H1 (cell line): ENCODE results near the gene LYPD6. TPM values are rescaled to one million over a fixed set of nuclear protein-coding genes. Genes with fewer than 3 reads are reported as not detected.

Source experiments
- CREB1 ChIP-seq: IDR thresholded peaks from 2 replicates; pipeline ENCODE4 v1.6.1; 2012; ENCODE audit warnings: inconsistent platforms
- SAP30 ChIP-seq: fragments of 300-600 bp; sonication (generic); IDR thresholded peaks from 2 replicates; pipeline ENCODE4 v1.7.1; 2012; ENCODE audit warnings: low read length, moderate library complexity, mild to moderate bottlenecking, inconsistent platforms; ENCODE audit not compliant: insufficient read depth, insufficient replicate concordance
- polyA plus RNA-seq, 7 experiments: library from polyadenylated mRNA; depleted of rRNA in 3 of 7; stranded (reverse) in 5 of 7; unstranded in 2 of 7; fragments of >200 nt in 5 of 7; fragments of 200-250 nt in 2 of 7; gene quantifications; 1 replicate in 5 of 7; 2 replicates in 1 of 7; 4 replicates in 1 of 7; pipeline versions ENCODE4 v1.2.1 to v1.2.3, GENCODE V29; 2011 to 2013; ENCODE audit warnings: missing spikeins in 2 of 7, mixed read lengths in 2 of 7
- total RNA-seq: library from RNA; stranded (reverse); fragmentation: NEBNext Ultra II Directional; extraction: Animal tissue kit (Norgen Biotek cat#: 25700); gene quantifications from 2 replicates; pipeline ENCODE4 v1.2.1, GENCODE V29; 2021
- TF ChIP-seq, protein P1 (sequence below): fragments of 300-600 bp; sonication (generic); IDR thresholded peaks from 2 replicates; pipeline ENCODE4 v1.7.1; 2012; ENCODE audit warnings: low read length, moderate library complexity, mild to moderate bottlenecking, inconsistent platforms; ENCODE audit not compliant: insufficient replicate concordance

Gene LYPD6
- total and polyA plus RNA-seq, 2 of the 8 experiments (the other 6 are each of a cell fraction or from before 2014, with no cell fraction given) = 5.6 to 8.9 TPM

DNA sequence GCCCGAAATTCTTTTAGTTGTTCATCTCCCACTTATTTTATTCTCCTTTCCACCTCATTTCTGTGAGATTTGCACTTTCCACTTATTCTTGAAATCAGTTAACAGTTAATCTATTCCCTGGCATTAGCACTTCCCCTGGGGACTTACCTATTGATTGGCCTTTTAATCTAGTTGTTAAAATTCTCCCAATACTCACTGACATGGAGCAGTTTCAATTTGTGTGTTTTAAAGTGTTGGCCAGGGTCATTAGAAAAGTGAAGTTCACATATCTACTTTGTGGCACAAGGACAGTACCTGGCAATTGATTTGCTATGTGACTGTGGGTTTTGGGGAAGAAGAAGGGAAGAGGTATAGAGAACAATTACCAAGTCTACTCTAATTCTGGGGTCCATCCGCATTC lies 83.1 kb downstream of the LYPD6 start (continued):
- TF ChIP-seq, protein P1, sequence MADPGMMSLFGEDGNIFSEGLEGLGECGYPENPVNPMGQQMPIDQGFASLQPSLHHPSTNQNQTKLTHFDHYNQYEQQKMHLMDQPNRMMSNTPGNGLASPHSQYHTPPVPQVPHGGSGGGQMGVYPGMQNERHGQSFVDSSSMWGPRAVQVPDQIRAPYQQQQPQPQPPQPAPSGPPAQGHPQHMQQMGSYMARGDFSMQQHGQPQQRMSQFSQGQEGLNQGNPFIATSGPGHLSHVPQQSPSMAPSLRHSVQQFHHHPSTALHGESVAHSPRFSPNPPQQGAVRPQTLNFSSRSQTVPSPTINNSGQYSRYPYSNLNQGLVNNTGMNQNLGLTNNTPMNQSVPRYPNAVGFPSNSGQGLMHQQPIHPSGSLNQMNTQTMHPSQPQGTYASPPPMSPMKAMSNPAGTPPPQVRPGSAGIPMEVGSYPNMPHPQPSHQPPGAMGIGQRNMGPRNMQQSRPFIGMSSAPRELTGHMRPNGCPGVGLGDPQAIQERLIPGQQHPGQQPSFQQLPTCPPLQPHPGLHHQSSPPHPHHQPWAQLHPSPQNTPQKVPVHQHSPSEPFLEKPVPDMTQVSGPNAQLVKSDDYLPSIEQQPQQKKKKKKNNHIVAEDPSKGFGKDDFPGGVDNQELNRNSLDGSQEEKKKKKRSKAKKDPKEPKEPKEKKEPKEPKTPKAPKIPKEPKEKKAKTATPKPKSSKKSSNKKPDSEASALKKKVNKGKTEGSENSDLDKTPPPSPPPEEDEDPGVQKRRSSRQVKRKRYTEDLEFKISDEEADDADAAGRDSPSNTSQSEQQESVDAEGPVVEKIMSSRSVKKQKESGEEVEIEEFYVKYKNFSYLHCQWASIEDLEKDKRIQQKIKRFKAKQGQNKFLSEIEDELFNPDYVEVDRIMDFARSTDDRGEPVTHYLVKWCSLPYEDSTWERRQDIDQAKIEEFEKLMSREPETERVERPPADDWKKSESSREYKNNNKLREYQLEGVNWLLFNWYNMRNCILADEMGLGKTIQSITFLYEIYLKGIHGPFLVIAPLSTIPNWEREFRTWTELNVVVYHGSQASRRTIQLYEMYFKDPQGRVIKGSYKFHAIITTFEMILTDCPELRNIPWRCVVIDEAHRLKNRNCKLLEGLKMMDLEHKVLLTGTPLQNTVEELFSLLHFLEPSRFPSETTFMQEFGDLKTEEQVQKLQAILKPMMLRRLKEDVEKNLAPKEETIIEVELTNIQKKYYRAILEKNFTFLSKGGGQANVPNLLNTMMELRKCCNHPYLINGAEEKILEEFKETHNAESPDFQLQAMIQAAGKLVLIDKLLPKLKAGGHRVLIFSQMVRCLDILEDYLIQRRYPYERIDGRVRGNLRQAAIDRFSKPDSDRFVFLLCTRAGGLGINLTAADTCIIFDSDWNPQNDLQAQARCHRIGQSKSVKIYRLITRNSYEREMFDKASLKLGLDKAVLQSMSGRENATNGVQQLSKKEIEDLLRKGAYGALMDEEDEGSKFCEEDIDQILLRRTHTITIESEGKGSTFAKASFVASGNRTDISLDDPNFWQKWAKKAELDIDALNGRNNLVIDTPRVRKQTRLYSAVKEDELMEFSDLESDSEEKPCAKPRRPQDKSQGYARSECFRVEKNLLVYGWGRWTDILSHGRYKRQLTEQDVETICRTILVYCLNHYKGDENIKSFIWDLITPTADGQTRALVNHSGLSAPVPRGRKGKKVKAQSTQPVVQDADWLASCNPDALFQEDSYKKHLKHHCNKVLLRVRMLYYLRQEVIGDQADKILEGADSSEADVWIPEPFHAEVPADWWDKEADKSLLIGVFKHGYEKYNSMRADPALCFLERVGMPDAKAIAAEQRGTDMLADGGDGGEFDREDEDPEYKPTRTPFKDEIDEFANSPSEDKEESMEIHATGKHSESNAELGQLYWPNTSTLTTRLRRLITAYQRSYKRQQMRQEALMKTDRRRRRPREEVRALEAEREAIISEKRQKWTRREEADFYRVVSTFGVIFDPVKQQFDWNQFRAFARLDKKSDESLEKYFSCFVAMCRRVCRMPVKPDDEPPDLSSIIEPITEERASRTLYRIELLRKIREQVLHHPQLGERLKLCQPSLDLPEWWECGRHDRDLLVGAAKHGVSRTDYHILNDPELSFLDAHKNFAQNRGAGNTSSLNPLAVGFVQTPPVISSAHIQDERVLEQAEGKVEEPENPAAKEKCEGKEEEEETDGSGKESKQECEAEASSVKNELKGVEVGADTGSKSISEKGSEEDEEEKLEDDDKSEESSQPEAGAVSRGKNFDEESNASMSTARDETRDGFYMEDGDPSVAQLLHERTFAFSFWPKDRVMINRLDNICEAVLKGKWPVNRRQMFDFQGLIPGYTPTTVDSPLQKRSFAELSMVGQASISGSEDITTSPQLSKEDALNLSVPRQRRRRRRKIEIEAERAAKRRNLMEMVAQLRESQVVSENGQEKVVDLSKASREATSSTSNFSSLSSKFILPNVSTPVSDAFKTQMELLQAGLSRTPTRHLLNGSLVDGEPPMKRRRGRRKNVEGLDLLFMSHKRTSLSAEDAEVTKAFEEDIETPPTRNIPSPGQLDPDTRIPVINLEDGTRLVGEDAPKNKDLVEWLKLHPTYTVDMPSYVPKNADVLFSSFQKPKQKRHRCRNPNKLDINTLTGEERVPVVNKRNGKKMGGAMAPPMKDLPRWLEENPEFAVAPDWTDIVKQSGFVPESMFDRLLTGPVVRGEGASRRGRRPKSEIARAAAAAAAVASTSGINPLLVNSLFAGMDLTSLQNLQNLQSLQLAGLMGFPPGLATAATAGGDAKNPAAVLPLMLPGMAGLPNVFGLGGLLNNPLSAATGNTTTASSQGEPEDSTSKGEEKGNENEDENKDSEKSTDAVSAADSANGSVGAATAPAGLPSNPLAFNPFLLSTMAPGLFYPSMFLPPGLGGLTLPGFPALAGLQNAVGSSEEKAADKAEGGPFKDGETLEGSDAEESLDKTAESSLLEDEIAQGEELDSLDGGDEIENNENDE = no peak
- TF ChIP-seq CREB1 (no peak), SAP30 (no peak)
- TF ChIP-seq, all 59 proteins: peak for 0
